H9 (cell line): ENCODE measurements around the gene MNX1. TPM values are rescaled to one million over a fixed set of nuclear protein-coding genes. Genes with fewer than 3 reads are reported as not detected.

ENCODE experiments used
- DNase-seq: peaks from one replicate; pipeline ENCODE4 v3.0.0-alpha.2; 2017
- H2AFZ ChIP-seq: one replicate; pipeline ENCODE4 v1.6.1; 2013; ENCODE audit warnings: mild to moderate bottlenecking, low read length, control low read depth, moderate library complexity
- H2AK5ac ChIP-seq: 2 replicates; pipeline ENCODE4 v1.6.1; 2013; ENCODE audit warnings: low read length, control low read depth, mixed read lengths; ENCODE audit not compliant: insufficient read length
- H2BK120ac ChIP-seq: one replicate; pipeline ENCODE4 v1.6.1; 2013; ENCODE audit warnings: low read depth, mild to moderate bottlenecking, low read length, control low read depth, inconsistent platforms; ENCODE audit not compliant: poor library complexity, severe bottlenecking
- H2BK12ac ChIP-seq: 2 replicates; pipeline ENCODE4 v1.6.1; 2013; ENCODE audit warnings: low read length, control low read depth, mixed read lengths, low read depth; ENCODE audit not compliant: insufficient read length
- H2BK15ac ChIP-seq: 2 replicates; pipeline ENCODE4 v1.6.1; 2013; ENCODE audit warnings: low read depth, low read length, control low read depth
- H2BK20ac ChIP-seq: one replicate; pipeline ENCODE4 v1.6.1; 2013; ENCODE audit warnings: low read depth, mild to moderate bottlenecking, low read length, control low read depth, inconsistent platforms; ENCODE audit not compliant: poor library complexity, severe bottlenecking
- H2BK5ac ChIP-seq: 2 replicates; pipeline ENCODE4 v1.6.1; 2013; ENCODE audit warnings: low read length, control low read depth, mixed read lengths; ENCODE audit not compliant: insufficient read length
- H3K14ac ChIP-seq: 2 replicates; pipeline ENCODE4 v1.6.1; 2013; ENCODE audit warnings: low read length, control low read depth; ENCODE audit not compliant: insufficient read depth
- H3K18ac ChIP-seq: 2 replicates; pipeline ENCODE4 v1.6.1; 2013; ENCODE audit warnings: low read depth, mild to moderate bottlenecking, mixed read lengths, low read length, control low read depth; ENCODE audit not compliant: insufficient read length
- H3K23ac ChIP-seq: 2 replicates; pipeline ENCODE4 v1.6.1; 2013; ENCODE audit warnings: low read length, control low read depth, mixed read lengths, low read depth; ENCODE audit not compliant: insufficient read length
- H3K23me2 ChIP-seq: 2 replicates; pipeline ENCODE4 v1.6.1; 2013; ENCODE audit warnings: low read depth, mild to moderate bottlenecking, mixed read lengths, low read length, control low read depth; ENCODE audit not compliant: insufficient read length, poor library complexity, severe bottlenecking
- H3K27ac ChIP-seq: 2 replicates; pipeline ENCODE4 v1.5.1; 2013; ENCODE audit warnings: low read length, control low read depth, mixed read lengths, low read depth; ENCODE audit not compliant: insufficient read length
- H3K27me3 ChIP-seq: 2 replicates; pipeline ENCODE4 v1.6.1; 2013; ENCODE audit warnings: low read length, control low read depth, inconsistent platforms; ENCODE audit not compliant: insufficient read depth
- H3K4ac ChIP-seq: 2 replicates; pipeline ENCODE4 v1.6.1; 2013; ENCODE audit warnings: low read depth, mild to moderate bottlenecking, control low read depth, inconsistent platforms, low read length, moderate library complexity
- H3K4me1 ChIP-seq: 2 replicates; pipeline ENCODE4 v1.6.1; 2013; ENCODE audit warnings: low read length, control low read depth, inconsistent platforms; ENCODE audit not compliant: insufficient read depth
- H3K4me2 ChIP-seq: 2 replicates; pipeline ENCODE4 v1.6.1; 2013; ENCODE audit warnings: low read length, control low read depth, mixed read lengths; ENCODE audit not compliant: insufficient read length, insufficient read depth
- H3K56ac ChIP-seq: 2 replicates; pipeline ENCODE4 v1.6.1; 2013; ENCODE audit warnings: low read depth, mild to moderate bottlenecking, mixed read lengths, low read length, control low read depth; ENCODE audit not compliant: insufficient read length
- H3K79me1 ChIP-seq: 2 replicates; pipeline ENCODE4 v1.6.1; 2013; ENCODE audit warnings: low read depth, mild to moderate bottlenecking, moderate library complexity, low read length, control low read depth, inconsistent platforms; ENCODE audit not compliant: insufficient read depth, poor library complexity, severe bottlenecking
- H3K79me2 ChIP-seq: 2 replicates; pipeline ENCODE4 v1.6.1; 2013; ENCODE audit warnings: low read length, control low read depth, inconsistent platforms; ENCODE audit not compliant: insufficient read depth
- H3K9ac ChIP-seq: 2 replicates; pipeline ENCODE4 v1.6.1; 2013; ENCODE audit warnings: low read length, control low read depth, mixed read lengths; ENCODE audit not compliant: insufficient read length; ENCODE audit errors: extremely low read depth
- H3K9me3 ChIP-seq: one replicate; pipeline ENCODE4 v1.6.1; 2013; ENCODE audit warnings: low read depth, low read length, inconsistent platforms; ENCODE audit not compliant: control insufficient read depth
- H3T11ph ChIP-seq: one replicate; pipeline ENCODE4 v1.6.1; 2013; ENCODE audit warnings: mild to moderate bottlenecking, low read length, control low read depth, inconsistent platforms
- H4K20me1 ChIP-seq: one replicate; pipeline ENCODE4 v1.6.1; 2013; ENCODE audit not compliant: control insufficient read depth, insufficient read length, insufficient read depth
- H4K5ac ChIP-seq: 2 replicates; pipeline ENCODE4 v1.6.1; 2013; ENCODE audit warnings: low read depth, mild to moderate bottlenecking, mixed read lengths, low read length, control low read depth; ENCODE audit not compliant: insufficient read length
- H4K8ac ChIP-seq: replicated peaks from 2 replicates; pipeline ENCODE4 v1.6.1; 2013; ENCODE audit warnings: low read length, control low read depth, mixed read lengths, low read depth; ENCODE audit not compliant: insufficient read length
- H4K91ac ChIP-seq: 2 replicates; pipeline ENCODE4 v1.6.1; 2013; ENCODE audit warnings: low read depth, mild to moderate bottlenecking, moderate library complexity, mixed read lengths, low read length, control low read depth; ENCODE audit not compliant: insufficient read length
- H3K27ac Mint-ChIP-seq, 3 experiments: 2 replicates in 2 of 3; 3 replicates in 1 of 3; pipeline ENCODE4 v1.8.0; 2020 to 2021; ENCODE audit warnings: mixed read lengths in 3 of 3, mild to moderate bottlenecking in 1 of 3, moderate library complexity in 1 of 3
- H3K27me3 Mint-ChIP-seq: 2 replicates; pipeline ENCODE4 v1.8.0; 2021; ENCODE audit warnings: low read depth, mild to moderate bottlenecking, moderate library complexity, mixed read lengths
- H3K36me3 Mint-ChIP-seq, 3 experiments: 2 replicates in 2 of 3; 3 replicates in 1 of 3; pipeline ENCODE4 v1.8.0; 2020 to 2021; ENCODE audit warnings: low read depth in 3 of 3, mixed read lengths in 3 of 3; ENCODE audit not compliant: insufficient read depth in 1 of 3
- H3K4me1 Mint-ChIP-seq, 2 experiments: 2 replicates each; pipeline ENCODE4 v1.8.0; 2020; ENCODE audit warnings: mixed read lengths in 2 of 2
- H3K4me3 Mint-ChIP-seq, 2 experiments: 2 replicates in 1 of 2; 3 replicates in 1 of 2; pipeline ENCODE4 v1.8.0; 2020 to 2021; ENCODE audit warnings: mild to moderate bottlenecking in 2 of 2, mixed read lengths in 2 of 2, moderate library complexity in 1 of 2
- H3K9me3 Mint-ChIP-seq, 2 experiments: 2 replicates in 1 of 2; 3 replicates in 1 of 2; pipeline ENCODE4 v1.8.0; 2020; ENCODE audit warnings: mild to moderate bottlenecking in 2 of 2, mixed read lengths in 2 of 2, moderate library complexity in 1 of 2
- CTCF ChIP-seq: fragments of 200-600 bp; sonication (generic); conservative IDR thresholded peaks from 3 replicates; pipeline ENCODE4 v1.8.0; 2021; ENCODE audit warnings: antibody characterized with exemption, mild to moderate bottlenecking
- WGBS: extraction: QIAGEN DNeasy Blood & Tissue Kit; methylation state at CpG from one replicate; pipeline ENCODE4 v1.1.7; 2013; ENCODE audit warnings: missing lambda C conversion rate, low lambda C conversion rate, mixed read lengths; ENCODE audit not compliant: insufficient read length; ENCODE audit errors: extremely low coverage; 5-methylcytosine and 5-hydroxymethylcytosine counted together
- total RNA-seq: library from RNA; stranded (reverse); gene quantifications from 2 replicates; pipeline ENCODE4 v1.2.1, GENCODE V29; 2021

The MNX1 gene
- total RNA-seq, 1 experiment from 2014 or later, result not detected

GRCh38 chr7:157041514-157042277 is 31.2 kb upstream of the MNX1 start:
- Histone ChIP-seq H3K23me2 (no peaks in the 10 kb centered on the region), H3T11ph (no peak overlapping the region), H2BK20ac (no peak overlapping the region), H3K9ac (no peak overlapping the region), H2AK5ac (no peak overlapping the region), H3K4ac (no peak overlapping the region), H4K5ac (no peak overlapping the region), H2BK120ac (no peak overlapping the region), H2BK5ac (no peak overlapping the region), H2AFZ (no peak overlapping the region), H3K56ac (no peak overlapping the region), H3K79me2 (no peaks in the 10 kb centered on the region), H2BK15ac (no peak overlapping the region), H3K4me2 (no peak overlapping the region), H3K79me1 (no peaks in the 10 kb centered on the region), H3K23ac (no peak overlapping the region), H3K14ac (no peak overlapping the region), H3K18ac (no peak overlapping the region), H3K4me1 (no peaks in the 10 kb centered on the region), H3K27me3 (no peaks in the 10 kb centered on the region), H4K20me1 (no peaks in the 10 kb centered on the region), H4K91ac (no peak overlapping the region), H3K27ac (no peak overlapping the region), H4K8ac (no peak overlapping the region), H3K9me3 (no peaks in the 10 kb centered on the region), H2BK12ac (no peak overlapping the region)
- no peak for TF ChIP-seq CTCF
- no peak for DNase-seq
- H3K27ac Mint-ChIP-seq, result no peak overlapping the region
- no CpG with 5 or more reads among the region's 20 CpGs for WGBS
- peaks cover 33% of the 10 kb centered on the region for H3K27me3 Mint-ChIP-seq
- no peak overlapping the region for H3K4me3 Mint-ChIP-seq
- H3K4me1 Mint-ChIP-seq, result peaks cover 0 to 9% of the 10 kb centered on the region in 2 experiments; a peak in 2 of 4 replicates
- H3K36me3 Mint-ChIP-seq, result no peaks in the 10 kb centered on the region; a peak in 1 of 7 replicates
- H3K9me3 Mint-ChIP-seq, result peaks cover 0 to 3% of the 10 kb centered on the region in 2 experiments; a peak in 2 of 5 replicates
